Measurements from ENCODE around the gene ERO1B.

ERO1B gene

DNA sequence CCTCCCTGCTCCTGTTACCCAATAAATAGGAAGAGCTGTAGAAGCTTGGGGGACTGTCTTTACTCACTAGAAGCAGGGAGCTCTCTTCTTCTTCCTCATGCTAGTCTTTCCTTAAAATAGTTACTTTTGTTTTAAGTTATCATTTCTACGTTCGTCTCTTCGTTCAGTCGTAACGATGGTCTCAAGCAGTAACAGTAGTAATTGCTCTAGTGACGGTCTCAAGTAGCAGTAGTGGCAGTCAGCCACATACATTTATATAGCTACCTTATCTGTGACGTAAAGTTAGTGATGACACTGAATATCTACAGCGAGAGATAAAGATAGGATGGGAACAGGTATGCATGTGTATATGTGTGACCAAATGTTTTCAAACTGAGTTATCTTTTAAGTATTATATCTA, 15.4 kb upstream of the ERO1B start:
- H3K27ac ChIP-seq (replicated peaks), result no peak overlapping the region
- no peak overlapping the region for H3K4me3 ChIP-seq (replicated peaks; ENCODE audit: insufficient read depth, low read length)
- H3K27me3 ChIP-seq (ENCODE audit: insufficient read depth, poor library complexity, severe bottlenecking), result no peaks in the 10 kb centered on the region
- DNase-seq (ENCODE audit: low read depth in 1 of 2, low spot score in 1 of 2), result no peak
- TF ChIP-seq POLR2AphosphoS5 (IDR thresholded peaks at IDR 0.05; ENCODE audit: low read depth) (no peak), GABPA (IDR thresholded peaks at IDR 0.05; ENCODE audit: low read depth) (no peak), CTCF (IDR thresholded peaks at IDR 0.05; ENCODE audit: insufficient read depth, low read length) (no peak), SPI1 (IDR thresholded peaks at IDR 0.05; ENCODE audit: borderline replicate concordance, low read depth) (no peak), REST (IDR thresholded peaks at IDR 0.05; ENCODE audit: insufficient replicate concordance, low read depth) (no peak)

GRCh38 chr1:236292425-236292824, 10.7 kb upstream of the ERO1B start:
- Histone ChIP-seq H3K4me3 (replicated peaks; ENCODE audit: insufficient read depth, low read length) (no peak overlapping the region), H3K27me3 (ENCODE audit: insufficient read depth, poor library complexity, severe bottlenecking) (no peaks in the 10 kb centered on the region), H3K27ac (replicated peaks) (no peak overlapping the region)
- DNase-seq (ENCODE audit: low read depth in 1 of 2, low spot score in 1 of 2), result no peak
- TF ChIP-seq SPI1 (IDR thresholded peaks at IDR 0.05; ENCODE audit: borderline replicate concordance, low read depth), result no peak
- no peak for TF ChIP-seq POLR2AphosphoS5 (IDR thresholded peaks at IDR 0.05; ENCODE audit: low read depth)
- TF ChIP-seq GABPA (IDR thresholded peaks at IDR 0.05; ENCODE audit: low read depth), result no peak
- TF ChIP-seq CTCF (IDR thresholded peaks at IDR 0.05; ENCODE audit: insufficient read depth, low read length), result no peak
- no peak for TF ChIP-seq REST (IDR thresholded peaks at IDR 0.05; ENCODE audit: insufficient replicate concordance, low read depth)

DNA sequence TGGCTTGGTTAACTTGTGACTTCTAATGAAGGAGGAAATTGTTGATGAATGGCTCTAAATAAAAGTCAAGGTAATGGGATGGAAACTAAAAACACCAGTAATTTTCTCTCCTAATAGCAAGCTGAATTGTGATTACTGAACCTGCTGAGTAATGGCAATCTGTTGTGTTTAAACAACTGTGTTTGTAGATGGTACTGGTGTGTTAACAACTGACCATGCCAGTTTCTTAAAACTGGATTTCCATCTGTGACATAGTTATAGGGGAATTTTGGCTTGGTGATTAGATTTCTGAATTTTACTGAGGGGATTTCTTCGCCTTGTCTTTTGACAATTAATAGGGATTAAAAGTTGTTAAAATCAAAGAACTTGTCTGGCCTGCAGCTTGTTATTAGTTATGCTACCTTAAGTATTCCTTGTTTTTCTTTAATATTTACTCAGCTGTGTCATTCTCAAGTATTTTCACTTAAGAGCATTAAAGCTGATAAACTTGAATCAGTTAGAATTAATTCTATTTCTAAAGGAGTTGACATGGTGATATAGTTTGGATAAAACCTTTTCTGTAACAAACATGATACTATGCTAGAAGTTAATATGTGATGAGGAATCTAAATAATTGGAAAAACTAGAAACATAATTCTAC, 7.9 kb upstream of the ERO1B start:
- no peak overlapping the region for H3K4me3 ChIP-seq (replicated peaks; ENCODE audit: insufficient read depth, low read length)
- no peak for TF ChIP-seq REST (IDR thresholded peaks at IDR 0.05; ENCODE audit: insufficient replicate concordance, low read depth)
- no peak for TF ChIP-seq CTCF (IDR thresholded peaks at IDR 0.05; ENCODE audit: insufficient read depth, low read length)
- no peak for TF ChIP-seq SPI1 (IDR thresholded peaks at IDR 0.05; ENCODE audit: borderline replicate concordance, low read depth)
- TF ChIP-seq POLR2AphosphoS5 (IDR thresholded peaks at IDR 0.05; ENCODE audit: low read depth), result no peak
- no peak for TF ChIP-seq GABPA (IDR thresholded peaks at IDR 0.05; ENCODE audit: low read depth)
- H3K27ac ChIP-seq (replicated peaks), result no peak overlapping the region
- no peak for DNase-seq (ENCODE audit: low read depth in 1 of 2, low spot score in 1 of 2)
- no peaks in the 10 kb centered on the region for H3K27me3 ChIP-seq (ENCODE audit: insufficient read depth, poor library complexity, severe bottlenecking)
